Stimulated activated CD8-positive, alpha-beta memory T cell treated with anti-CD3 and anti-CD28 coated beads, Interleukin-12 subunit alpha, Interleukin-12 subunit beta, amount 100 ng/mL, for 24 hours (primary cell): ENCODE data around the gene STEAP3.

Source experiments
- DNase-seq: peaks from one replicate; pipeline ENCODE4 v3.0.0-alpha.2; 2020; ENCODE audit errors: extremely low read depth

STEAP3 gene

DNA sequence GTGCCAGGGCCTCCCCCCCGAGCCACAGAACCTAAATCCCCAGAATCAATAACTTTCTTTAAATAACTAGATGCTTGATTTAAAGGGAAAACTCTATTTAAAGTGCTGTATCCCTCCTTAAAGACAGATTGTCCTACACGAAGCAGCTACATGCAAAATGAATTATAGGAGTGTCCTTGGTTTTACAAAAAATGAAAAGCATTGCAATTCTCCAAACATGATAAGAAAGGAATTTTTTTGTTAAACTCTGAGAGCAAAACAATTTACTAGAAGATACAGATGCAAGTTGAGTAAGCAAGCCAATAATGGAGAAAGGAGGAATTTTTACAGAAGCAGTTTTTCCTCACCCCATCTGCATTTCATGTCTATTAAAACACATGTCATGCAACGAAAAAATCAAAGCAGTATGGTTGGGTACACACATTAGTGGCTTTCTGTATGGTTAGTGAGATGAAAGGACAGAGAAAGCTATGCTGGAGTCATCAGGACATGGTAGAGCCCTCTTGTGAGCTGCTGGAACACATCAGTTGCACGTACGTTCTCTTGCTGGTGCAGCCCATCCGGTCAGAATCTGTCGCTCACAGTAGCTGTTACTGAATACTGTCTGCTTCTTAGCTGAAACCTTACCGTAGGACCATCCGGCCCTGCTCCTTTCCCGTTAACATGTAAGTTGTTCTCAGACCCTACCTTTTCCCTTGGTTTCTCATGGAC lies 25.9 kb upstream of the STEAP3 start:
- no peak for DNase-seq

GRCh38 chr2:119198240-119198840 lies 25.3 kb upstream of the STEAP3 start:
- no peak for DNase-seq

DNA sequence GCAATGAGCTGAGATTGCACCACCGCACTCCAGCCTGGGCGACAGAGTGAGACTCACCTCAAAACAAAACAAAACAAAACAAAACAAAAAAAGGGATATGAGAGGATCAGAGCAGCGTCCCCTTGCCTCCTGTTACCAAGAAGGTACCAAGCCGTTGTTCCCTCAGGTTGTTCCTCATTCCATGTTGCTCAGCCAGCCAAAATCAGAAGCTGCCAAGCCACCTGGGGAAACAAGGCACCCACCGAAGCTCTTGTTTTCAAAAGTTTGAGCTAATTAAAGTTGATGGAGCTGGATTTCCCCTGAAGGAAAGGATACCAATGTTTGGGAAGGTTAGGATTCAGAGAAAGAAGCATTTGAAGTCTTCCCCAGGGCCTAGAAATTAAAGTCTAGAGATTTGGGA lies 21.8 kb upstream of the STEAP3 start:
- no peak for DNase-seq

- DNase-seq: no peak
These were observed 20.9 kb upstream of the STEAP3 start for GRCh38 chr2:119202610-119203310.

GRCh38 chr2:119204525-119204924 lies 19.1 kb upstream of the STEAP3 start:
- DNase-seq: no peak

DNA sequence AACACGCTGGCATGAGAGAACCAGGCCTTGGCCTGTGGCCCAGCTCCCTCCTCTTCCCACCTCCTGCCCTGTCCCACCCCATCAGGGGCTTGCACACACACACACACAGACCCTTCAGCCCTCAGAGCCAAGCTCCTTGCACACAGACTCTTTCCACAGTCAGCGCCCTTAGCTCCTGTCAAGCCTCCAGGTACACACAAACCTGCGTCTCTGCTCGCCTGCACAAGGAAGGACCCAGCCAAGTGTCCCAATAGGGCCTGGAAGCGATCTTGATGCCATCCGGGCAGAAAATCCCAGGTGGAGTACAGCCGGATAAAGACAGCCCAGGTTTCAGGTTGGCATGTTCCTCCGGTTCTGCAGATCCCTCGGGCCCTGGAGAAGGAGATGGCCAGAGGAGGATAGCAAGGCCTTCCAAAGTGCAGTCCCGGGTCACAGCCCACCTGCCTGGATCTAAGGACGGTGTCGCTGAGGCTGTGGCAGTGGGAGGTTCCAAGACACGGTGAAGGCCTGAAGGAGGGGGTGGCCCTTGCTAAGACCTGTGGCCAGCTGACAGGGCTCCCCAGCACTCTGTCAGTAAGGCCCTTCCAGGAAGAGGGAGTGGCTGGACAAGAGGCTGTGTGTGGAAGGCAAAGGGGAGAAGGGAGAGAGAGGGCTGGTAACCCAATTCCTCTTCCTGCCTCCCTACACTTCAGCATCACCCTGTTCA lies 18.5 kb upstream of the STEAP3 start:
- DNase-seq: no peak

DNA sequence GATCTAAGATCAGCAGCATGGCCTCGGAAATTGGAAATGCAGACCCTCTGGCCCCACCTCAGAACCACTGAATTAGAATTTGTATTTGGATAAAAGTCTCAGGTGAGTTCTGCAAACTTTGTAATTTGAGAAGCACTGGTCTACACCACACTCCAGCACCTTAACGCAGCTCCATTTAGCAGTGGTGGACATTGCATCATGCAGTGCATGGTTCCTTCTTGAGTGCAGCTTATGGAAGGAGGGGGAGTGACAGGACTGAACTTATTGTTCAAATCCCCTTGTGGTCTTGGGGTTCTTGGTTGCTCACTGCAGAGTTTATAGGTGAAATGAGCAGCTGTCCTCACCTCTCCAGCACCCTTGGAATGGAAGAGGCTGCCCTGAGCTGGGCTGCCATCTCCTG lies 17.4 kb upstream of the STEAP3 start:
- no peak for DNase-seq

GRCh38 chr2:119207447-119207846 lies 16.2 kb upstream of the STEAP3 start:
- DNase-seq: no peak

DNA sequence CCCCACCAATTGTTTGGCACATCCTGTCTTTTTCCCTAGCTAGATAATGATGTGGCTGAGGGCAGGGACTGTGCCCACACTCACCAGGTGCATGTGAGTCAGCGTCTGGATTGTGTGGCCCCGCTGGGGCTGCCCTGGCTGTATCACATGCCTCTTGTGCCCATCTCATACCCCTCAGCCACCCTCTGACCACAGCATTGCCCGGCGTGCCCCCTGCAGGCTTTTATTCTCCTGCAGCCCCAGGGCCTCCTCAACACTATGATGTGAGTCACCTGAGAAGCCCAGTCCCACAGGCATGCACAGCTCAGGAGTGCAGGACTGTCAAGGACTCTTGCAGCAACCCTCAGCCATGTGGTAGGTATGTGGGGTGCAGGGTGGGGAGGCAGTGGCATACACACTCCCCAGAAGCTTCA lies 14.8 kb upstream of the STEAP3 start:
- no peak for DNase-seq

GRCh38 chr2:119212139-119212800 lies 11.4 kb upstream of the STEAP3 start:
- no peak for DNase-seq

DNA sequence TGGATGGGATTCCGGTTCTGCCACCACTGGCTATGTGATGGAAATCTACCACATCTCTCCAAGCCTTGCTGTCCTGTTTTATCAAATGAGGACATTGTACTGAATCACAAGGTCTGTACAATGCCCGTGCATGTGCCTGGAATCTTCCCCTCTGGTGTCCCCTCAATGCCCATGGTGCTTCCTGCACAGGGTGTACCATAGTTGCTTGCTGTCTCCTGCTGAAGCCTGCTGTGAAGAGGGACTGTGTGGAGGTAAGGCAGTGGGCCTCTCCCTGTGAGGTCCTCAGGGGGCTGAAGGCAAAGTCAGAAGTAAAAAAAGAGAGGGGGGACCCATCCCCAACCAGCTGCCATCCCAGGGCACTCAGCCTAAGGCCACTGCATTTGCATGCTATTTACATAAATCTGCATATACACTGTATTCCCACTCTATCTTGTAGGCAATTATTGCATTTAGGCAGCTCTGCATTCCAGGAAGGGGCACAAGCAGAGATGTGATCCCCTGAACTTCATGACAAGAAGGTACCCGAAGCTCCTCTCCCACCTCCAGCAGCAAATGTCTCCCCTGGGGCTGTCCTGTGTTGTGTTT lies 9.1 kb upstream of the STEAP3 start:
- DNase-seq: no peak

DNA sequence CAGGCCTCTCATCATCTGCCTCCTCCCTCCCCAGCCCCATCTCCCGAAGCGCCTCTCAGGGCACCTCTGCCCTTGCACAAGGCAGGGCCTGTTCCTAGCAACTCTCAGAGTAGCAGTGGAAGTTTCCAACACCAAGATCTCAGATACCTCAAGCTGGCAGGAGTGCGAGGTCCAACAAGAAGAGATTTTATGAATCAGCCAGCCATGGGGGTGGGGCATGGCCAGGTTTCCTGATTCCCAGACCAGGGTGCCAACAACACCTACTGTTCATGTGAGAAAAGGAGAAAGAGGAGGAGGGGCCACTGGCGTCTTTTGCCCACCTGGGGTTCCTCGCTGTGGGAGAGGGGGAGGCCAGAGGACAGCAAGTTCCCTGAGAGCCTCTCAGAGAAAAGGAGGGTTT lies 6.6 kb upstream of the STEAP3 start:
- DNase-seq: no peak

GRCh38 chr2:119218478-119219064 lies 5.1 kb upstream of the STEAP3 start:
- DNase-seq: no peak

DNA sequence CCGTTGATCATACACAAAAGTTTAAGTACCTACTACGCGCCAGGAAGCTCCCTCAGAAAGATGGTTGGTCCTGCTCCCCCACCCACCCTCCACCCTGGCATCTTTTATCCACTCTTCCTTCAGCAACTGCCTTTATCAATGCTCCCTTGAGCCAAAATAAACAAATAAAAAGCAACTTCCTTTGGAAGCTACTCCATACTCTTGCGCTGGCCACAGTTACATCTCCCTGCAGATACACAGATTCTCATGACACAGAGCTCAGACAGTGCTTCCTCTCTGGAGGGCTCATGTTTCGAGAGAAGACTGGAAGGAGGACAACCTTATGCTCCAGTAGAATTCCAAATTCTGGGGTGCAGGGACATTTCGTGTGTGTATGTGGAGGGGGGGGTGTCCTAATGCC lies 3.8 kb upstream of the STEAP3 start:
- no peak for DNase-seq

GRCh38 chr2:119220720-119221301 lies 2.8 kb upstream of the STEAP3 start:
- no peak for DNase-seq

- DNase-seq: no peak
These were observed 2.0 kb upstream of the STEAP3 start for GRCh38 chr2:119221609-119222008.

DNA sequence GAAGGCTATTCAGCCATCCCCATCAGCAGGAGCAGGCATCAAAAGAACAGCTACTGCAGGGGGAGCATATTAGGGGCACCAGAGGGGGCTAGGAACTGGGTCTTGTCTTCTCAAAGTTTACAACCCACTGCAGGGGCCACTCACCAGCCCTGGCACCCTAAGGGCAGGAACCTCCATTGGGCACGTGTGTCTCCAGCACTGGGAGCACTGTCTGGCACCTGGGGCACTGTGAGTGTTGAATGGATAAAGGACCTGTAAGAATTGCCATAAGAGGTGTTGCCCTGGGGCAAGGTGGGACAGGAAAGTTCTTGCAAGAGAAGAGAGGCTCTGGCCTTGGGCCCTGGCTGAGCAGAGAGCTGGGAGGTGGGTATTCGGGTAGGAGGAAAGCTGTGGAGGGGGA lies 1.4 kb upstream of the STEAP3 start:
- no peak for DNase-seq

DNA sequence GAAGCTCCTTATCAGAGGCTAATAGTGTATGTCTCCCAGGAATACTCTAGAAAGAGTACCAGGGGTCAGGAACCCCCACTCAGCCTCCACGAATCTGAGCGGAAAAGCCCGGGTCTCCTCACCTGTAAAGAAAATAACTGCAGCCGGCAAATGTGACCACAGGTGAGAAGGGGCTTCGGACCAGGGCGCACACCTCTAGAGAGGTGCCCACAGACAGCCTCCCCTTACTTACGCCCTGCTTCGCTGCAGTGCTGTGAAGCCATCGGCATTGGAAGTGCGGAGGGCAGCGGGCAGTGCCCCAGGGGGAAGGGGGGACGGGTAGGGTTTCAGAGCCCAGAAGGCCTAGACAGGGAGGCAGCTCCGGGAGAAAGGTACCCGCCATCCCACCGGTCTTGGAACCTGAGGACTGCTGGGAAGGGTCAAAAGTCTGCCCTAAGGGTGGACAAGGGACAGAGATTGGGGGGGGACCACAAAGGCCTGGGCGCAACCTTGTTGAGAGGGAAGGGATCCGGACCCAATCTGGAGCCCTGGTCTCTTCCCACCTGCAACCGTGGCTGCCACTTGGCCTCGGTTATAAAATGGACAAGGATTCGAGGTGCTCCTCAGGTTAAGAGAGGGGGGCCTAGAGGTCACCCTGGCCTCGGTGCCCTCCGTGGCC lies 642 bp upstream of the STEAP3 start:
- no peak for DNase-seq

- no peak for DNase-seq
These were observed 914 bp downstream of the STEAP3 start for GRCh38 chr2:119224391-119225104.
